HG03442 (cell line): ENCODE data around the gene TSHR.
"Not testable (repeated sequence)": the region's sequence is repeated elsewhere in the genome, so short reads cannot be mapped to it uniquely, and the experiment has no call there.

Experiments
- ATAC-seq: cut with Tn5 transposase; IDR thresholded peaks from one replicate; pipeline ENCODE4 v1.9.1; 2021; ENCODE audit warnings: mild to moderate bottlenecking, moderate library complexity; ENCODE audit not compliant: unreplicated experiment

TSHR gene

DNA sequence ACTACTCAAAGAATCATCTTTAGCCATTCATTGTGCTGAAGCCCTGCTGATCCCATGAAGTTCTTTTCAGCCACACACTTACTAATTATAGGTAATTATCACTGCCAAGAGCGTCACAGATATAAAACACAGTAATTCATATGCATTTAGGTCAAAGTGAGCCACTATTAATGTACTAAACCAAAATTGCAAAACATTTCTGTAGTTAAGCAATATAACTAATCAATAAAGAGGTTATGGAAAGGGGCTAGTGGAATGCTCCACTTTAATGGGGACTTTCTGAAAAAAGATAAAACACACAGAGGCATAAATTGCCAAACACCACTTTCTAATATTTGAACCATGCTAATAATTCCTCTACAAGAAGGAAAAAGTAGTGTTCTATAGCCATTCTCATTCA lies 7.1 kb upstream of the TSHR start:
- ATAC-seq: no peak

DNA sequence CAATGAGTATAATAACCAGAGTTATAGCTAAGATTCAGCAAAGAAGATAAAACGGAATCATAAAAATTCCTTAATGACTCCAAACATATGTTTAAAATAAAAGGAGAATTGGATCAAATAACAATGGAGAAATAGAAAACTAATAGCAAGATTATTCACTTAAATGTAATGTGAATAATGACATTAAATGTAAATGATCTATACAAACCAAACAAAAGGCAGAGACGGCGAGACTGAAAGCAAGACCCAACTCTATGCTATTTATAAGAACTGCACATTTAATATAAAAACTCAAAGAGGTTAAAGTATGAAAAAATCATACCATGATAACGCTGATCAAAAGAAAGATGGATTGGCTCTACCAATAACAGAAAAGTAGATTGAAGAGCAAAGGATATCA lies 3.9 kb upstream of the TSHR start:
- no peak for ATAC-seq

DNA sequence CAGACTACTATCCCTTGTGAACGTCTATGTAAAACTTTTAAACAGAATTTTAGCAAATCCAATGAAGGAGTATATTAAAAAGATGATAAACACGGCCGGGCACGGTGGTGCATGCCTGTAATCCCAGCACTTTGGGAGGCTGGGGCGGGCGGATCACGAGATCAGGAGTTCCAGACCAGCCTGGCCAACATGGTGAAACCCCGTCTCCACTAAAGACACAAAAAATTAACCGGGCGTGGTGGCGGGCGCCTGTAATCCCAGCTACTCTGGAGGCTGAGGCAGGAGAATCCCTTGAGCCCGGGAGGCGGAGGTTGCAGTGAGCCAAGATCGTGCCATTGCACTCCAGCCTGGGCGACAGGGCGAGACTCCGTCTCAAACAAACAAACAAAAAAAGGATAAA lies 2.2 kb upstream of the TSHR start:
- ATAC-seq: not testable (repeated sequence)

DNA sequence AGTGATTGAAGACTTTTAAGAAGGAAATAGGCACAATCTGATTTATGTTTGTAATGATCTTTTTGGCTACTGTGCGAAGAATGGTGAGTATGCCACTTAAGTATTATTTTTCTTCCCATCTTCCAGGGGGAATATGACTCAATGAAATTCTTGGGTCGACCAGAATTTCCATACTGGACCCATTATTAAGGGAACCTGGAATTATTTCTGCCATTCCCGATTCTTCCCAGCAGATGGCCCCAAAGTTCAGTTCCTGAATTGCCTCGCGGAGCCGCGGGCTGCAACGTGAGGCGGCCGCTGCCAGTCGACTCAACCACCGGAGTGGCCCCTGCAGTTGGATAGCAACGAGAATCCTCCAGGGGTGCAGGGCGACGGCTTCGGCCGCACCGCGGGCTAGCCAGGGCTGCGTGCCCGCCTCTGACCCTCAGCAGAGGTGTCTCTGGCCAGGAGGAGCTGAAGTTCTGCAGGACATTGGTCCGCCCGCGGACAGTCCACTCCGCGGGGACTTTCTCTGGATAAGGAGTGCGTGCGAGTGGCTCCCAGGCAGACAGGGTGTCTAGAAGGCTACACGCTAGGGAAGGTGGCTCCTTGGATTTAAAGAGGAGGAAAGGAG lies 628 bp upstream of the TSHR start:
- ATAC-seq: no peak

DNA sequence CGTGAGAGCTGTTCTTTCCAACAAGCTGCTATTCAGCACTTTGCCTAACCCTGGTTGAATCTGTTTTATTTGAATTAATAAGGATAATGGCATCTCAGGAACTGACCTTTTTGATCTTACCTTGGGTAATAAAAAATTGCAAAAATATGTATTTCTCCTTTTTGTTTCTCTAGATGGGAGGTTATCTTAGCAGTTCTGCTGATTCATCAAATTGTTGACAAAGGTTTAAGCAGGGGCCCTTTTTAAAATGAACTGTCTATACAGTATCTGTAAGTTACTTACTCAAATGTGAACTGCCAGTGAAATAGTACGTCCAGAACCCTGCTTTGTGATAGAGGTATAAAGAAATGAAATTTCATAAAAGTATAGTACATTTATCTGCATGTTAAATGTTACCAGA lies 681 bp downstream of the TSHR start:
- ATAC-seq: no peak

DNA sequence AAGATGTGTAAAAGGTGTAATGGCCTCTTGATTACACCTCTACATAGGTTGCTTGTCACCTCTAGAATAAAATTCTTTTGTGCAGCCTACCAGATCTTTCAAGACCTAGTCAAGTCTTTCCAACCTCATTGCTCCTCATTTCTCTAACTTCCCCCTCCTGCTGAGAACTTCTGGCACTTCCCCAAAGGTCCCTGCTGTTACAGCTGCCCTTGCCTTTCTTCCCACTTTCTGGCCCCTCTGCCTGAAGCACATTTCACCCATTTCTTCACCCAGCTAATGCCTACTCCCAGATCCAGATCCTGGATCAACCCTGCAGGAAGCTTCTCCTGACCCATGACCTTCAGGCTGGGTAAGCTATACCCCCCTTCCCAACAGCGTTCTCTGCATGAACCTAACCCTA lies 1.5 kb downstream of the TSHR start:
- no peak for ATAC-seq

DNA sequence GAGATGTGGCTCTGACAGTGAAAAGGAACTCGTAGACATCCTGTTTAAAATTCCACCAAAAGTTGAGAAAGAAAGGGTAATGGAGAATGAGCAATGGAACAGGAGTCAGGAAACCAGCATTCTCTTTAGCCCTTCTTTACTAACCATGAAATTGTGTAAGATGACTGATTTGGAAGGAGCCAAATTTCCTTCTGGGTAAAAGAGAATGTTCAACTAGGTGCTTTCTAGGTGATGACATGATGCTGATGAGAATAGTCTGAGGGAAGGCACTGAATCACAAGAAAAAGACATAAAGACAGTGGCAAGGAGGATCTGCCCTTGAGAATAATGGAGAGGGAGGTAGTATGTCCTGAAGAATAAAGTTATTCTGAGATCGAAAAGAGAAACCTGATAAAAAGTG lies 2.2 kb downstream of the TSHR start:
- ATAC-seq: no peak

DNA sequence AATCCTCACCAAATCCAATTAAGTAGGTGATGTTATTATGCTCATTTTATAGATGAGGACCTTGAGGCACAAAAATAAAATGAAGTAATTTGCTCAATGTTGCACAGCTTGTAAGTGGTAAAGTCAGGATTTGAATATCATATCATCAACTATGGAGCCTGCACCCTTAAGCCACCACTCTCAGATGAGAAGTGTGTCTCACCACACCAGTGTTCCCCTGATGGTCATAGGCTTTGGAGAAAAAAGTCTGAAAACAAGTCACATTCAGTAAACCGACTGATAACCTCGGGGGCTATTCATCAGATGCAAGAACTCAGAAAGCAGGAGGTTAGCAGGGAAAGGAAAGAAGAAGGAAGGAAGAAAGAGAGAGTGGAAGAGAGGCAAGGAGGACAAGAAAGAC lies 2.8 kb downstream of the TSHR start:
- no peak for ATAC-seq

DNA sequence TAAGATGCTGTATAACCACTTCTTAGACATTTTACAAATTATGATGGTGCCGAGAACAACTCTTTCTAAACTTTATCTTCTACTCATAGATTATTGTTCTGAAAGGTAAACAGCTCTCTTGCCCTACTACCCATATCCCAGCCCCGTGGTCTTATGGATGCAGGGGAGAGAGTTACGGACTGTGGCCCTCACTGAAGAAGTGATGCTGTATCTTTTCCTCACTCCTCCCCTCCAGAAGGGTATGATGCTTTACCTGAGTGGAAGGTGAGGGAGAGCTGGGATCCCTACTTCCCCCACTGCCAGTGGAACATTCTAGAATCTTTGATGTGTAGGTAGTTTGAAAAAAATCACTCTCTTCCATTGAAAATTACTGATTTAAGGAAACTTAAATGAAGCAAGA lies 3.5 kb downstream of the TSHR start:
- no peak for ATAC-seq

DNA sequence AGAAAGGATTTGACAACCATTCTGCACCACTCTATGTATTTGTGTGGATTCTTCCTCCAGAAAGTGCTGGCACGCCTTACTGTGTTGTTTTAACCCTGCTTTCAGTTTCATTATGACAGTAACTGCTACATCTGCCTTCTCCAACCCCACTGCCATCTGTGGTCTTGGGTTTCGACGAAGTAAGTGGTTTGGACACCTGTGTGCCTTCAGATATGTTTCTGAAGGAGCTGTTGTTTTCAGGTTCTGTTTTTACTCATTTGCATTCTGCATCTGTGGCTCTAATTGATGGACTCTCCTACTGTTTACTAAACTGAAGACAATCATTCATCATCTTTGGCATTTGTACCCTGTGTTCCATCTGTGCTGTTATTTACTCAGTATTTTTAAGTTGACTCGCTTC lies 4.1 kb downstream of the TSHR start:
- peak; percentile 99 for ATAC-seq

DNA sequence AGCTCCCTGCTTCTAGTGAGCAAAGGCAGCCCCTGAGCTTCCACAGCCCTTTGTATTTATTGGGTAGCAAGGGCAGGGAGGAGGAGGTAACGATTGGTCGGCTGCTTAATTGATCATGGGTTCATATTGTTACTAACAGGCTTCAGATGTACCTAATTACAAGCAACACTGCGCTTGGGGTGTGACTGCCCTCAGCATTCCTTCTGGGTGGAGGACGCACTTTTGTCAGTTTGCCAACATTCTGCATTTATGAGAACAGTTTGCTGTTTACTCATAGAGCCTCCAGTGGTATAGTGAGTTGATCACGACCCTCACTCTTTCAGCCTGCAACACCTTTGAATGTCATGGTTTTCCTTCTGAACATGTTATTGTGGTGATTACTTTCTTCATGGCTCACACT lies 9.6 kb downstream of the TSHR start:
- ATAC-seq: no peak

DNA sequence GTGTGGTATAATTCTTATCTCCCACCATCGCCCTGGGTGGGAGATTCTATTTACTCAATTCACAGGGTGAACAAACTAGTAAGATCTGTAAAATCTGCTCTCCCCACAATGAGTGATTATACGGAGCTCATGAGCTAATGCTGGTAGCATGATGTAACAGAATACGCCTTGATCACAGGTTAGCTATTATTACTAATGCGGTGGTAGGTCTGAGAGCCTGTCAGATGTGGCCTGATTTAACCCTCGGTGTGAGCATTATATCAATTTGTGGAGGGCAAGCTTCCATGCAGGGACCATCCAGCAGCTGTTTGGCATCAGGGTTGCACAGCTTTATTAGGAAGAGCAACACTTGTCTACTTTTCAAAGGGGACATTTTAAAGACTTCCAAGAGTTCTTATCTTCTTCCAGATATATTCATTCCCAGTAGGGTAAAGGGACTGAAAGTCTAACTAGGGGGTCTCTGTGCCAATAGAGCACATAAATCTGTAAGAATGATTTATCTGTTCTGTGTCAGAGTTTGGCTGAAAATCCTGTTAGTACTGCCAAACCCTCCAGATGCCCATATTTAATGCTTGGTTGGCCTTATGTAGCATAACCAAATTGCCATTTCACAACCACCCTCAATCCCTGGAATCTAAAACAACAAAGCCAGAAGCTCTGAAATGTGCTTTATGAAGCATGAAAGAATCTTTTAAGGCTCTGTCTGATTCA lies 18.7 kb downstream of the TSHR start:
- no peak for ATAC-seq

DNA sequence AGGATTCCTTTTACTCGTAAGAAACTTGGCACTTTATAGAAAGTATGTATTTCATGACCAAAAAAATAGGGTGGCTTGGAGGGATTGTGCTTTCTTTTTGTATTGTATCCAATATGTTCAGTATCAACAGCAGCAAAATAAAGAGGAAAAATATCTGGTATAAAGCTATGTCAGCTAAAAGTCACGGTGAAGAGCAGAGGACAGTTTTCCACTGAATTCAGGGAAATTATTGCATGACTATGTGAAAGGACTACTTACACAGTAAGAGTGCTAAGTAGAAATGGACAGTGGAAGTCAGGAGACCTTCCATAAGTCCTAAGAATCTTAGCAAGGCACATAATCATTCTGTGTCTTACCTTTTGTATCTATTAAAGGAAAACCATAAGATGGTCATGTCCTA lies 19.3 kb downstream of the TSHR start:
- no peak for ATAC-seq

DNA sequence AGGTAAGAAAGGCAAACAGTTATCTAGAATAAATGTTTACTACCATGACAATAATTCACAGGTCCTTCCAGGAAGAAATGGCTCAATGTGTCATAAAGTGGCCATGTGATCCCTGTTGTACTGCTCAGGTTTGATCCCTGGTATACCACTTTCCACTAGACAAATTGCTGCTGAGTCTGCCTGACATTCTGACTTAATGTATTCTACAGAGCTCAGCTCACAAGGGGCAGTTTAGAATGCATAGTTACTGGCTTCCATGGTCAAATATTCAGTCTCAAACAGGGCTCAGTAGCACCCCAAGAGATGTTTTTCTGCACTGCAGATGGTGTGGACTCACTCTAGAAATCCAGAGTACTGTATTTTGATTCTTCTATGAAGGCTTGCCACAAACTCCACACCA lies 21.8 kb downstream of the TSHR start:
- peak; percentile 79 for ATAC-seq

DNA sequence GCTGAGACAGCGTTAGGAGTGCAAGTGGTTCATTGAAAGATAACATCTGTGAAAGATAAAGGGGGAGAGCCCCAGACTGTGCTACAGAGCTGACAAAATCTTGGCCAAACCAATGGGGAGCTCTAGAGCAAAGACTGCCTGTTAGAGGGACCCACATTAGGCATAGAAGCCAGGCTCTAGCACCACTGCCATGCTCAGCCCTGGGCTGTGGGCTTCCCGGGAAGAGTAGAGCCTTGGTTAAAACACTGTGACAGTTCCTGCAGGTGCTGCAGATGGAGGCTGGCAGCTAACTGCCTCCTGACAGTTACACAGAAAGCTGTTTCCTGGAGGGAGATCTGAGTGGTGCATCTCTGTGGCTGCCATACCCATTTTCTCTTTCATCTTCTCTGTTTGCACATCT lies 23.0 kb downstream of the TSHR start:
- ATAC-seq: no peak

DNA sequence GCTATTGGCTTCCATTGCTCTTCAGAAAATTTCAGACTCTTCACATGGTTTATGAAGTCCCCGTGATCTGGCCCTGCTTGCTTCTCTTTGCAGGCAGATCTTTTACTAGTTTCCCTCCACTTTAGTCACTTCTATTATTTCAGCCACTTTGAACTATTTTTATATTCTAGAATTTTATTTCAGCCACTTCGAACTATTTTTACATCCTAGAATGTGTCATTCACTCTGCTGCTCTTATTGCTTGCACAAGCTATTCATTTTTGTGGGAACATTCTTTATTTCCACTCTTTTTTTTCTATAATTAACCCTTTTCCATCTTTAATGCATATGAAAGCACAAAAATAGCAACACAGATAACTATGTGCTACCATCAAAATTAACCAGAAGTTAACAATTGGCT lies 24.5 kb downstream of the TSHR start:
- no peak for ATAC-seq

DNA sequence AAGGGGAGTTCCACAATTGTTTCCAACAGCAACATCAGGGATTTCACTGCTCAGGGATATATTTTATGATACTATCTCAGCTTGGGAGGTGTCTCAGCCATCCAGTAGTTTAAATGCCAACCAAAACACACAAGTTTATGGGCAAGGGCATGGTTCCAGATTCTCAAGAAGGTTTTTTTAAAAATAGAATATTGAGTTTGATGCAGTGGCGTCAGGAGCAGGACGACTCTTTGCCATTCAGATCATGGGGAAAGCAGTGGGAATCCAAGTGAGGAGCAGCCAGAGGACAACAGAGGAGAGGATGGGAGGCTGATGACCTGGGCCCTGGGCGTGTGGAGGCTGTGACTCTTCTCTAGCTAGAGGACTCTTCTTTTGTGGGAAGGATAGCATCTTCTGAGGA lies 25.7 kb downstream of the TSHR start:
- ATAC-seq: no peak

DNA sequence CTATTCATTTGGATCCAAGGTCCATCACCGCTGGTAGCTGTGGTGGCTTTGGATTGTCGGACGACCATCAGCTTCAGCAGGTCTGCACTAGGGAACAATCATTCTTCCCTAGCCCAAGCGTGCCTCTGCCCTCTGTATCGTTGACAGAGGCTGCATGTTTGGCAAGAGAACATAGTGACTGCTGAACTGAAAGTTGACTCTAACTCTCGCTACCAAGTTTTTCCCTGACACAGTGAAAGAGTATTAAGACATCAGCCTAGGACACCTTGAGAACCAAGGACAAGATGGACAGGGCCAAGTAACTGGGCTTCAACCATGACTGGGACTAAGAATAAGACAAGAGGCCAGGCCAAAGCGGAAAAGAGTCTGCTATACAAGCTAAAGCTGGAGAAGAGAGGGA lies 26.3 kb downstream of the TSHR start:
- no peak for ATAC-seq

DNA sequence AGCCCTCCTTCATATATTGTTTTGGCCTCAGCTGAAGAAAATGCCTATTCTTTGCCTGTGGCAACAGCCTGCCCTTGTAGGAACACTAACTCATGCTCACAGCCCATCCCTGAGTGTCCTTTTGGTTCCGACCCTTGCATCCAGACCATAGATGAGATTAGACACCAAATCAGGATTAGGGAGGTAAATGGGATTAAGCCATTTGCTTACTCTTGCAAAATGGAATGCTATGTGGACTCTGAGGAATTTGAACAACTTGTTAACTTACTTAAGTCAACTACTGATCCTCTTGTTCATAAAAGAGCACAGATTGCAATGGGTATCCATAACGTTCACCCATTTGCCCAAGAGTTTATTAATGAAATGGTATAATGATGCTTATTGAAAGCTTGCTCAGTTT lies 27.3 kb downstream of the TSHR start:
- no peak for ATAC-seq

DNA sequence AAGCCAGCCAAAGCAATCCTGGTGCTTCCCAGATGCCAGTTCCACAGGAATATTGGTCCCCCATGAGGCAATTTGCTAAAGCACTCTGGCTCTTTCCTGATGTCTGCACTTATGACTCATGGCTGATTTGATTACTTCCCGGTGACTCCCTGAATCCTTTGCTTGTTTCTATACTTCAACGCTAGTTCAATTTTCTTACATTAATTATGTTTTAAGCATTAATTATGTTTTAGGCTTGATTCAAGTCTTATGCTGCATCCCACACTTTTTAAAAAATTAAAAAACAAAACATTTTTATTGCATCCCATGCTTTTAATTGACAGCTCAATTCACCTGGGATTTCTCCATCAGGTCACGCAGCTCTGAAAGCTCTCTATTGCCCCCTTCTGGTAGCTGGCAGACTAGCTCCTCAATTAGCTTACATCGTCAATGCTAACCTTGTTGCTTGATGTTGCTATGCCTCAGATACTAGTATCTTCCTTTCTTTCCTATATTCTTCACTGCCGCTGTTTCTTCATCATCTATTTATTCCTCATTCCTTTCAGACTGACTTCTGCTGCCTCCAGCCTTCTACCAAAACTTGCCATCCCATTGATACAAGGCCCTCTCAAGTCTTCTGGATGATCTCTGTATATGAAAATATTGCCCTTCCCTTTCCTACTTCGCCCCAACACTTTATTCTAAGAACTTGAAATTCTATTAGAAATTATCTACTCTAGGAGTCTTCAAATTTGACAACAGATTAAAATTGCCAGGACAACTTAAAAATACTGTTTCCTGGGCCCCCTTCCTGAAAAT lies 32.0 kb downstream of the TSHR start:
- peak; percentile 66 for ATAC-seq

DNA sequence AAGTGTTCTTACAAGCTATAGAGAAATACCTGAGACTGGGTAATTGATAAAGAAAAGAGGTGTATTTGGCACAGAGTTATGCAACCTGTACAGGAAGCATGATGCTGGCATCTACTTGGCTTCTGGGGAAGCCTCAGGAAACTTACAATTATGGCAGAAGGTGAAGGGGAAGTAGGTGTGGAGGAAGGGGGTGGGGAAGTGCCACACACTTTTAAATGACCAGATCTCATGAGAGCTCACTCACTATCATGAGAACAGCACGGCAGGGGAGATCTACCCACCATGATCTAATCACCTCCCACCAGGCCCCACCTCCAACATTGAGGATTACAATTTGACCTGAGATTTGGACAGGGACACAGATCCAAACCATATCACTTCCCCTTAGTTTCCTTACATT lies 32.8 kb downstream of the TSHR start:
- ATAC-seq: no peak

DNA sequence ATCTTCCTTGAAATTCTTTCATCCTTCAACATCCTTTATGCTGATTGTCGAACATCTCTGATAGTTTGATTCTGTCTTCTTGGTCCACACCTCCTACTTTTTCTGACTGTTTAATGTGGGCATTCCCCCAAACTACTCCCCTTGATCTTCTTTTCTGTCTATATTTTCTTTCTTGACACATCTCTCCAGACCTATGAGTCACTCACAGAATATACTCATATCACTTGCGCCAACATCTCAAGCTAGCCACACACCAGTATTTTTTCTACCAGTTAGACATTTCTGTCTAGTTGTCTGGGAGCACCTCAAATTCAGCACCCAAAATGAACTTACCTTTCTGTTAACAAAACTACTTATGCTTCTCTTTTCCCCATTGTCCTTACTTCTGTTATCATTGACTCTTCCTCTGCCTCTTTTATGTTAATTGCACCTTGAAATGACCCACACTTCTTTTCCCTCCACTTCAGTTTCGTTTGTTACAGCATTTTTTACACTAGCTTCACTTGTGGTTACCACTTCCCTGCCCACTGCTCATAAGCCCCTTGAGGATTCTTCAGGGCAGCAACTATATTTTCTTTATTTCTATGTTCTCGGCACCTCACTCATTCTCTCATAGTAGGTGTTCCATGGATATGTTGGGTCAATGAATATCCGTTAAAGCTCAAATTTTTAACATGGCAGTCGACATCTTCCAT lies 33.5 kb downstream of the TSHR start:
- peak; percentile 59 for ATAC-seq
